Measurements from ENCODE around the gene KBTBD12.
"Not testable (repeated sequence)": the region's sequence is repeated elsewhere in the genome, so short reads cannot be mapped to it uniquely, and the experiment has no call there.

The KBTBD12 gene

GRCh38 chr3:127915115-127915936, at the start of gene KBTBD12:
Gene KBTBD12 (plus strand): TSS chr3:127915232. CDS start chr3:127923062, 7,830 bp downstream.
- no peak for DNase-seq (ENCODE audit: low spot score)

- no peak for DNase-seq (ENCODE audit: low spot score)
These were observed 49.1 kb upstream of the KBTBD12 start for GRCh38 chr3:127865941-127866340.

GRCh38 chr3:127867412-127867811, 47.6 kb upstream of the KBTBD12 start:
- no peak for DNase-seq (ENCODE audit: low spot score)

- DNase-seq (ENCODE audit: low spot score), result no peak
These were observed 47.0 kb upstream of the KBTBD12 start for GRCh38 chr3:127867986-127868385.

GRCh38 chr3:127870156-127870555, 44.9 kb upstream of the KBTBD12 start:
- DNase-seq (ENCODE audit: low spot score), result no peak

- not testable (repeated sequence) for DNase-seq (ENCODE audit: low spot score)
These were observed 40.9 kb upstream of the KBTBD12 start for GRCh38 chr3:127874097-127874496.

GRCh38 chr3:127881586-127881985, 33.4 kb upstream of the KBTBD12 start:
- DNase-seq (ENCODE audit: low spot score), result no peak

- no peak for DNase-seq (ENCODE audit: low spot score)
These were observed 31.0 kb upstream of the KBTBD12 start for GRCh38 chr3:127884041-127884440.

- DNase-seq (ENCODE audit: low spot score), result no peak
These were observed 28.6 kb upstream of the KBTBD12 start for GRCh38 chr3:127886231-127886955.

GRCh38 chr3:127886956-127887231, 28.1 kb upstream of the KBTBD12 start:
- no peak for DNase-seq (ENCODE audit: low spot score)

- DNase-seq (ENCODE audit: low spot score), result no peak
These were observed 27.7 kb upstream of the KBTBD12 start for GRCh38 chr3:127887321-127887720.

GRCh38 chr3:127888156-127888555, 26.9 kb upstream of the KBTBD12 start:
- DNase-seq (ENCODE audit: low spot score), result no peak

GRCh38 chr3:127888564-127889107, 26.4 kb upstream of the KBTBD12 start:
- no peak for DNase-seq (ENCODE audit: low spot score)

GRCh38 chr3:127889461-127889863, 25.6 kb upstream of the KBTBD12 start:
- DNase-seq (ENCODE audit: low spot score), result no peak

- no peak for DNase-seq (ENCODE audit: low spot score)
These were observed 24.9 kb upstream of the KBTBD12 start for GRCh38 chr3:127889976-127890650.

- DNase-seq (ENCODE audit: low spot score), result not testable (repeated sequence)
These were observed 24.3 kb upstream of the KBTBD12 start for GRCh38 chr3:127890651-127891290.

- DNase-seq (ENCODE audit: low spot score), result no peak
These were observed 20.6 kb upstream of the KBTBD12 start for GRCh38 chr3:127894481-127894880.

GRCh38 chr3:127899200-127899599, 15.8 kb upstream of the KBTBD12 start:
- DNase-seq (ENCODE audit: low spot score), result no peak

- peak; percentile 61 for DNase-seq (ENCODE audit: low spot score)
These were observed 15.3 kb upstream of the KBTBD12 start for GRCh38 chr3:127899766-127900165.

- no peak for DNase-seq (ENCODE audit: low spot score)
These were observed 14.5 kb upstream of the KBTBD12 start for GRCh38 chr3:127900536-127900935.

GRCh38 chr3:127902486-127902885, 12.5 kb upstream of the KBTBD12 start:
- no peak for DNase-seq (ENCODE audit: low spot score)
